Liver (tissue), 3 donors: ENCODE data around the gene SERINC3.

ENCODE experiments used
- EGR1 ChIP-seq, 2 donors: IDR thresholded peaks; 2 replicates each; pipeline ENCODE4 v1.6.1; 2016 to 2018; ENCODE audit warnings: antibody characterized with exemption in 2 of 2, low read depth in 2 of 2
- SP1 ChIP-seq: IDR thresholded peaks from 2 replicates; pipeline ENCODE4 v1.6.1; 2018; ENCODE audit warnings: antibody characterized with exemption, mild to moderate bottlenecking
- TAF1 ChIP-seq: conservative IDR thresholded peaks from 2 replicates; pipeline ENCODE4 v1.6.1; 2016; ENCODE audit warnings: antibody characterized with exemption, mild to moderate bottlenecking
- TF ChIP-seq, protein P1 (sequence below): fragments of 150-350 bp; IDR thresholded peaks from 2 replicates; pipeline ENCODE4 v1.5.1; 2017; ENCODE audit warnings: improper control_type of control experiment, low read depth, low read length; ENCODE audit not compliant: missing input control
- TF ChIP-seq, protein P2 (sequence below): IDR thresholded peaks from 2 replicates; pipeline ENCODE4 v1.6.1; 2016; ENCODE audit warnings: antibody characterized with exemption, mild to moderate bottlenecking
- TF ChIP-seq, protein P3 (sequence below): IDR thresholded peaks from 2 replicates; pipeline ENCODE4 v1.6.1; 2016; ENCODE audit warnings: antibody characterized with exemption
- TF ChIP-seq, protein P4 (sequence below): IDR thresholded peaks from 2 replicates; pipeline ENCODE4 v1.6.1; 2016; ENCODE audit warnings: antibody characterized with exemption
- TF ChIP-seq, protein P5 (sequence below): IDR thresholded peaks from 2 replicates; pipeline ENCODE4 v1.6.1; 2016; ENCODE audit warnings: antibody characterized with exemption
- donor health status: healthy.
- donor health status: healthy.

DNA sequence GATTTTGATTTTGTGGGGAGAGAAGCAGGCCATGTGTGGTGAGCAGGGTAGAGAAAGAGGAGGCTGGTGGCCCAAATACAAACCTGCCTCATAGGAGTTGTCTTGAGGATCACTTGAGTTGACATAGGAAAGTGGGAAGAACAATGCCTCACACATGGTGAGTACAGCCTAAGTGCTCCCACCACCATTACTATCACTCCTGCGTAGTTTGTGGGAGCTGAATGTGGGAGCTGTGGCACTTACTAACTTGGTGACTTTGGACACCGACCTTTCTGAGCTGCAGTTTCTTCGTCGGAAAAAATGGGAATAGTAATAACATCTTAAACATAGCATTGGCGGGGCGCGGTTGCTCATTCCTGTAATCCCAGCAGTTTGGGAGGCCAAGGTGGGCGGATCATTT is 25.5 kb upstream of the SERINC3 start:
- TF ChIP-seq, protein P1, sequence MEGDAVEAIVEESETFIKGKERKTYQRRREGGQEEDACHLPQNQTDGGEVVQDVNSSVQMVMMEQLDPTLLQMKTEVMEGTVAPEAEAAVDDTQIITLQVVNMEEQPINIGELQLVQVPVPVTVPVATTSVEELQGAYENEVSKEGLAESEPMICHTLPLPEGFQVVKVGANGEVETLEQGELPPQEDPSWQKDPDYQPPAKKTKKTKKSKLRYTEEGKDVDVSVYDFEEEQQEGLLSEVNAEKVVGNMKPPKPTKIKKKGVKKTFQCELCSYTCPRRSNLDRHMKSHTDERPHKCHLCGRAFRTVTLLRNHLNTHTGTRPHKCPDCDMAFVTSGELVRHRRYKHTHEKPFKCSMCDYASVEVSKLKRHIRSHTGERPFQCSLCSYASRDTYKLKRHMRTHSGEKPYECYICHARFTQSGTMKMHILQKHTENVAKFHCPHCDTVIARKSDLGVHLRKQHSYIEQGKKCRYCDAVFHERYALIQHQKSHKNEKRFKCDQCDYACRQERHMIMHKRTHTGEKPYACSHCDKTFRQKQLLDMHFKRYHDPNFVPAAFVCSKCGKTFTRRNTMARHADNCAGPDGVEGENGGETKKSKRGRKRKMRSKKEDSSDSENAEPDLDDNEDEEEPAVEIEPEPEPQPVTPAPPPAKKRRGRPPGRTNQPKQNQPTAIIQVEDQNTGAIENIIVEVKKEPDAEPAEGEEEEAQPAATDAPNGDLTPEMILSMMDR: no peak
- TF ChIP-seq SP1 (no peak), TAF1 (no peak), EGR1 (IDR thresholded peaks at IDR 0.05; ENCODE audit: low read depth in 2 of 2) (no peak)
- TF ChIP-seq, protein P2, sequence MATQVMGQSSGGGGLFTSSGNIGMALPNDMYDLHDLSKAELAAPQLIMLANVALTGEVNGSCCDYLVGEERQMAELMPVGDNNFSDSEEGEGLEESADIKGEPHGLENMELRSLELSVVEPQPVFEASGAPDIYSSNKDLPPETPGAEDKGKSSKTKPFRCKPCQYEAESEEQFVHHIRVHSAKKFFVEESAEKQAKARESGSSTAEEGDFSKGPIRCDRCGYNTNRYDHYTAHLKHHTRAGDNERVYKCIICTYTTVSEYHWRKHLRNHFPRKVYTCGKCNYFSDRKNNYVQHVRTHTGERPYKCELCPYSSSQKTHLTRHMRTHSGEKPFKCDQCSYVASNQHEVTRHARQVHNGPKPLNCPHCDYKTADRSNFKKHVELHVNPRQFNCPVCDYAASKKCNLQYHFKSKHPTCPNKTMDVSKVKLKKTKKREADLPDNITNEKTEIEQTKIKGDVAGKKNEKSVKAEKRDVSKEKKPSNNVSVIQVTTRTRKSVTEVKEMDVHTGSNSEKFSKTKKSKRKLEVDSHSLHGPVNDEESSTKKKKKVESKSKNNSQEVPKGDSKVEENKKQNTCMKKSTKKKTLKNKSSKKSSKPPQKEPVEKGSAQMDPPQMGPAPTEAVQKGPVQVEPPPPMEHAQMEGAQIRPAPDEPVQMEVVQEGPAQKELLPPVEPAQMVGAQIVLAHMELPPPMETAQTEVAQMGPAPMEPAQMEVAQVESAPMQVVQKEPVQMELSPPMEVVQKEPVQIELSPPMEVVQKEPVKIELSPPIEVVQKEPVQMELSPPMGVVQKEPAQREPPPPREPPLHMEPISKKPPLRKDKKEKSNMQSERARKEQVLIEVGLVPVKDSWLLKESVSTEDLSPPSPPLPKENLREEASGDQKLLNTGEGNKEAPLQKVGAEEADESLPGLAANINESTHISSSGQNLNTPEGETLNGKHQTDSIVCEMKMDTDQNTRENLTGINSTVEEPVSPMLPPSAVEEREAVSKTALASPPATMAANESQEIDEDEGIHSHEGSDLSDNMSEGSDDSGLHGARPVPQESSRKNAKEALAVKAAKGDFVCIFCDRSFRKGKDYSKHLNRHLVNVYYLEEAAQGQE: no peak
- TF ChIP-seq, protein P3, sequence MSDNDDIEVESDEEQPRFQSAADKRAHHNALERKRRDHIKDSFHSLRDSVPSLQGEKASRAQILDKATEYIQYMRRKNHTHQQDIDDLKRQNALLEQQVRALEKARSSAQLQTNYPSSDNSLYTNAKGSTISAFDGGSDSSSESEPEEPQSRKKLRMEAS: no peak
- TF ChIP-seq, protein P4, sequence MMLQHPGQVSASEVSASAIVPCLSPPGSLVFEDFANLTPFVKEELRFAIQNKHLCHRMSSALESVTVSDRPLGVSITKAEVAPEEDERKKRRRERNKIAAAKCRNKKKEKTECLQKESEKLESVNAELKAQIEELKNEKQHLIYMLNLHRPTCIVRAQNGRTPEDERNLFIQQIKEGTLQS: no peak
- TF ChIP-seq, protein P5, sequence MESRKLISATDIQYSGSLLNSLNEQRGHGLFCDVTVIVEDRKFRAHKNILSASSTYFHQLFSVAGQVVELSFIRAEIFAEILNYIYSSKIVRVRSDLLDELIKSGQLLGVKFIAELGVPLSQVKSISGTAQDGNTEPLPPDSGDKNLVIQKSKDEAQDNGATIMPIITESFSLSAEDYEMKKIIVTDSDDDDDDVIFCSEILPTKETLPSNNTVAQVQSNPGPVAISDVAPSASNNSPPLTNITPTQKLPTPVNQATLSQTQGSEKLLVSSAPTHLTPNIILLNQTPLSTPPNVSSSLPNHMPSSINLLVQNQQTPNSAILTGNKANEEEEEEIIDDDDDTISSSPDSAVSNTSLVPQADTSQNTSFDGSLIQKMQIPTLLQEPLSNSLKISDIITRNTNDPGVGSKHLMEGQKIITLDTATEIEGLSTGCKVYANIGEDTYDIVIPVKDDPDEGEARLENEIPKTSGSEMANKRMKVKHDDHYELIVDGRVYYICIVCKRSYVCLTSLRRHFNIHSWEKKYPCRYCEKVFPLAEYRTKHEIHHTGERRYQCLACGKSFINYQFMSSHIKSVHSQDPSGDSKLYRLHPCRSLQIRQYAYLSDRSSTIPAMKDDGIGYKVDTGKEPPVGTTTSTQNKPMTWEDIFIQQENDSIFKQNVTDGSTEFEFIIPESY: no peak
